Stimulated activated CD8-positive, alpha-beta memory T cell treated with anti-CD3 and anti-CD28 coated beads, Interleukin-12 subunit alpha, Interleukin-12 subunit beta, amount 100 ng/mL, for 24 hours (primary cell): ENCODE measurements around the gene KLC1.

Experiments used
- DNase-seq: peaks from one replicate; pipeline ENCODE4 v3.0.0-alpha.2; 2020; ENCODE audit errors: extremely low read depth

KLC1 gene

DNA sequence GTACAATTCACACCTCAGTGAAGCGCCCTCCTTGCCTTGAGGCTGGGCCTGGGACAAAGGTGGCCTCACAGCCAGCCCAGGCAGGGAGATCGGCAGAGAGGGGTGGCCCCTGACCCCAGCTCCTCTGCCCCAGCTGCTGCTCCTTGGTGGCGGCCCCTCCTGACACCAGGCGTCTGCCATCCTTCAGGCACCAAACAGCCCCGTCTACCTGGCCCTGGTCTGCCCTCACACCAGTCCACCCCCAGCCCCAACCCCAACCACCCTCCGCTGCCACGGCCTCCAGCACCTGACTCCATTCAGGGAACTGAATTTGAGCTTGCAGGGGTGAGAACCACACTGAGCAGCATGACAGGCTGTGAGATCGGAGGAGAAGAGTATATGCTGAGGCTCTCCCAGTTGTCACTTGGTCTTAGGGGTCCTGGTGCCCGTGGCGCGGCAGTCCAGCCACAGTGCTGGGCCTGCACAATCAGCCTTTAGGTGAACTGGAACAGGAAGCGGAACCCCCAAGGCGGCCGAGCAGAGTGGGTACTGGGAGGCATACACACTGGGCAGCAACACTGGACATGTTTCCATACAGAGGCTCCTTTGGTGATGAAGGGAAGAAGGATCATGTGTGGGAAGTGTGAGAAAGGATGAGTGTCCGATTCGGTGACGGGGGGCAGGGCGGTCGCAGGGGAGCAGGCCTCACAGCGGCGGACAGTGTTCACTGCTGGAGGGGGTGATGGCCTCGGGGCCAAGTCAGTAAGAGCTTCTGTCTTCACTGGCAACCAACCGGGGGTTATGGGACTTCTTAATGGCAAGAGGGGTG lies 105.3 kb downstream of the KLC1 start:
- no peak for DNase-seq

- no peak for DNase-seq
Observed at GRCh38 chr14:103735022-103735421, 106.0 kb downstream of the KLC1 start.

DNA sequence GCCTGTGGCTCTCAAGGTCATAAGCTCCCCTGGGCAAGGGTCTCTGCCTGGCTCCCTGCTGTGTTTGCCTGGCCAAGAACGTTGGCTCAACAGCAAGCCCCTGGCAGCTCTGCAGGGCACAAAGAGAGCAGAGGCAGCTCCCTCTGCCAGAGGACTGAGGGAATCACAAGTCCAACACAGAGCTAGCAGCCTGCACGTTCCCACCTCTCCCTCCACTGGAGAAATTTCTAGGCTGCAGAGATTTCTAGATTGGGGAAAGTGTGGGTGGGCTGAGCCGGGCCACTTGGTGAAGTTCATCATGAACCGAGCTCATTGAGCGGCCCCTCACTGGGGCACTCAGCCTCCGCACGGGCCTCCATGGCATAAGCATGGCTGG lies 106.4 kb downstream of the KLC1 start:
- DNase-seq, result no peak

- no peak for DNase-seq
Observed at GRCh38 chr14:103735815-103736545, 107.0 kb downstream of the KLC1 start.

GRCh38 chr14:103736546-103737431 lies 107.8 kb downstream of the KLC1 start:
- no peak for DNase-seq

- DNase-seq, result no peak
Observed at GRCh38 chr14:103737432-103738045, 108.5 kb downstream of the KLC1 start.

DNA sequence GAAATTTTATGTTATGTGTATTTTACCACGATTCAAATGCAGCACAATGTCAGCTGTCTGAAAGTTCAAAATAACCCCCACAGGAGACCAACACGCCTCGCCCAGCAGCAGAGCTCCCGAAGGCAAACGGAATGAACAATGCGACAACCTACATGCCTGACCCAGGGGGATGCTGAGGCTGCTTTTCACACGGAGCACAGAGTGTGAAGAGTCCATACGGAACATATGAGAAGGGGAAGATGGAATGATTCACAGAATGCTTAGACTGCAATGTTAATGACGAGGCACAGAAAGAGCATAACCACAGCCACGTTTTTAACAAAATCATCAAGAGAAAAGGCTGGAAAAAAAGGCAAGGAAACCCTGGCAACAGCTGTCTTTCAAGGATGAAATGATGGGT lies 109.2 kb downstream of the KLC1 start:
- no peak for DNase-seq

- DNase-seq, result no peak
Observed at GRCh38 chr14:103738701-103739451, 109.9 kb downstream of the KLC1 start.

DNA sequence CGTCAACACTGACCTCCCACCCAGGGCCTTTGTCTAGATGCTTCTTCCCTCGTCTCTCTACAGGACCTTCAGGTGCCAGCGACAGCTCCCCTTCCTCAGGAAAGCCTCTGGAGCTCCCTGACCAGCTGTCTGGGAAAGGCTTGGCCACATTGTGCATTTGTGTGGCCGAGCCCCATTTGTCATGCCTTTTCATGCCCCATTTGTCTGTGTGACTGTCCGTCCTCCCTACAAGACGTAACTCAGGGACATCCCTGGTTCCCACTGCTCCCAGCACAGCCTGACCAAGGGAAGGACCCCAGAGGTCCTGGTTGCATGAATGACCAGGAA lies 110.4 kb downstream of the KLC1 start:
- DNase-seq, result no peak

DNA sequence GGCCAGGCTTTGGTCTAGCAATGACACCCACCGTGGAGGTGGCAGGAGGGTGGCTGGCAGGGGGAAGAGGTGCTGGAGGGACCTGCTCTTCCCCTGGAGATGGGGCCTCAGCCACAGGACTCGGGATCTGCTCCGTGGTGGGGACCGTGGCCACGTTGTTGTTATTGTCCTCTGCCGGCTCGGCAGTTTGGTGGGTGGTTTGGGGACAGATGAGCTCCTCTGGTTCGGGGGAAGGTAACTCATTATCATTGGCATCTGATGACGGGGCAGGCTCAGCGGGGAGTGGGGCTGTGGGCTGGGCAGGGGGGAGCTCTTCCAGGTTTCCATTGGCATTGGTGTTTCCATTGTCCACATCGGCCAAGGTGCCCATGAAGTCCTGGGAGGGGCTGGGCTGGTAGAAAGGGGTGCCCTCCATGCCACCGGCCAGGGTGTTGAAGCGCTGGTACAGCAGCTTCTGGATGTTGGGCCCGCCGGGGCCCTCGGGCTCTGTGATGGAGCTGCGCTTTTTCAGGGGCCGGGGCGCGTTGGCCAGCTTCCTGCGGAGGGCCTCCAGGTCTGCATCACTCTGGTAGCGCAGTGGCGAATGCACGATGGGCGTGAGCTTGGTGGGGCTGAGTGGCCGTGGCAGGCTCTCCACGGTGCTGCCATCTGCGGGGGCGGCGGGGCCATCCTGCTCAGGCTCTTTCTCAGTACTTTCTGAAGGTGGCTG lies 110.9 kb downstream of the KLC1 start:
- no peak for DNase-seq

DNA sequence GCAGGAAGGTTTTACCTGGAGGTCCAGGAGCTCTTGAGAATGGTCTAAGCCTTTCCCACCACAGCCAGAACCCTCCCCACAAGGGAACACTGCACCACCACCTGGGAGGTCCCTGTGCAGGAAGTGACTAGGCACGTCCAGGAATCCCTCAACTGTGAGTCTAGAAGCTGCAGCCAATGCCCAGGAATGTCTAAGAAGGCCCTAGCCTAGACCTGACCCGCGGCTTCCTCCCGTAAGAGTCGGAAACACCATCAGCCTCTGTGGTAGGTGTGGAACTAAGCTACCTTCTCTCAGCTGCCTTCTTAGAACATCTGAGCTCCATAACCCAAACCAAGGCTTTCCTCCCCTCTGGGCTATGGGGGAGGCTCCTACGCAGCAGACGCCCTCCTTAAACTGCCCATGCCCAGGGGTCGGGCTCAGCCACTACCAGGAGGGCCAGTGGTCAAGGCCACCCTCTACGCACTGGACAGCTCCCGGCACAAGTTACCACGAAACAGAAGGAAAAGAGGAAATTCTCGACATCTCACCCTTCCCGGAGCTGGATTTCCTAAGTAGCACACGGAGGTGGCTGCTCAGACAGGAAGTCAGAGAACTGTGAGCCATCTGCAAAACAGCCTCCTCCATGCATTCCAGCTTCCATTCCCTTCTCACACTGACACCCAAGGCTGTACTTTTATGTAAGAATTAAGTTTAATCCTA lies 112.1 kb downstream of the KLC1 start:
- DNase-seq, result no peak

GRCh38 chr14:103741876-103742275 lies 112.9 kb downstream of the KLC1 start:
- DNase-seq, result no peak

DNA sequence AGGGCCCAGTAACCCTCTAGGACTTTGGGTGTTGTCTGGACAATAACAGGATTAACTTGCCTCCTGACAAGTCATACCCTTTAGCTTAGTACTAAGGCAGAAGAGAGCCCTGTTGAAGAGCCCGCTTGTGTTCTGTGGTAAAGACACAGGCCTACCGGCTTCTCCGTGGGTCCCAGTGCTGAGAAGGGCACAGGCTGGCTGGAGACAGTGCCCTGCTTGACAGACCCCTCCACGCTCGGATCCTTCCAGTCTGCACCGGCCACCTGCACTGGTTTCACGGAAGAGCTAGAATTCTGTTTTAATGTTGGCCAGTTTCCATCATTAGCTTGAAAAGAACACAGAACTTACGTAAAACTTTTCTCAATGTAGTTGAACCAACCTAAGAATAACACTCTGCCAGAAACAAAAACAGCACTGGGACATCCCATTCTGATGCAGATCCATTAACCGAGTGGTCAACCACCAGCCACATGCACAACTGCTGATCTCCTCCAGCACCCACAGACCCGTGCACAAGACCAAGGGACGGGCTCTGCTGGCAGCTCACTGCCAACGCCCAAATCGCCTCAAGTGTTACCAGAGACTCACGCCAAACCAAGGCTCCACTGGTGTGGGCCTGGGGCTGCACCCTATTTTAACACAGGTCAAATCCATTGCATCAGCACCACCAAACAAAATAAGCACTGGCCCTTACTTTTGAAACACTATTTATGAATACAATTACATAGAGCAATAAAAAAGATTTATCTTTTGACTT lies 113.7 kb downstream of the KLC1 start:
- no peak for DNase-seq

DNA sequence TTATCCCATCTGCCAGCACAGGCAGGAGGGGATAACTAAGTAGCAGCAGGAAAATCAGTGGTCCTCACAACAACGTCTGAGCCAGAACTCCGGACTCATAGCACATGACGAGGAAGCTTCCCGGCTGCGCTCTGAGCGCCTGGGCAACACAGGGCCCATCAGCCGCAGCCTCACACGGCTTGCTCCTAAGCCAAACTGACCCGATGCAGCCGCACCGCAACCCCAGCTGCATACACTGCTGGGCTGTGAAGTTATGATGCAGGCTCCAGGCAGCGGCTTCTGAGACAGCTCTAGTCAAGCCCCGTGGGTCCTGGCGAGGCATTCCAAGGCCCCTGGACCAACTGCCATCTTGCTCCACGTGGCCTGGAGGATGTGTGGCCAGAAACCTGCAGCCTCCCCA lies 114.7 kb downstream of the KLC1 start:
- DNase-seq, result no peak

DNA sequence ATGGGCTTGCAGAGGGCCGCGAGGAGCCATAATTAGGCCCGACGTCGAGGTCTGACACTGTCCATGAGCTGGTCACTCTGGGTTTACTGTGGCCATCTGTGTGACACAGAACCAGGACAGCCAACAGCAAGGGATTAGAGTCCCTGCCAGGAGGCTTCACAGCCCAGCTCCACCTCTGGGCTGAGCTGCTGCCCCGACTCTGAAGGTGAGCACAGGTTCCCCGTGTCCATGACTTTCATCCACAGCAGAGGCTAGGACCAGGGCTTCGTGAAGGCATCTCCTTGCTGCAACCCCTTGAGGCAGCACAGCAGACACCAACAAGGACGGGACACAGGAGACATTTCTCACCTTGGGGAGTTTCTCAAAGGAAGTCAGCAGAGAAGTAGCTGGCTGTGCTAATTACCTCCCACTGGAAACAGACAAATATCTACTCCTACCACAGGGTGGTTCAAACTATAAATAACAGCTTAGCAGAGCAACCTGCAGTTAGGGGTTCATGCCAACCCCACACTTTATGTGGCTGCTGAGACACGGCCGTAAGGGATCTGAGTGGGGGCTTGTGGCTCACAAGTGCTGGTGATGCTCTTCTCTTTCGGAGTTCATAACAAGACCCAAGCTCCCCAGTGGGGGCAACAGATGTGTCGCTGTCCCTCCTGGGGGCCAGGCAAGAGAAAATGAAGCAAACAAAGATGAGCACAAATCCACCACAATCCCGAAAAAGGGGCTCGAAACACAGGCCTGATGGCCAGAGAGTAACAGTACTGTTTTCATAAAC lies 115.8 kb downstream of the KLC1 start:
- DNase-seq, result no peak

DNA sequence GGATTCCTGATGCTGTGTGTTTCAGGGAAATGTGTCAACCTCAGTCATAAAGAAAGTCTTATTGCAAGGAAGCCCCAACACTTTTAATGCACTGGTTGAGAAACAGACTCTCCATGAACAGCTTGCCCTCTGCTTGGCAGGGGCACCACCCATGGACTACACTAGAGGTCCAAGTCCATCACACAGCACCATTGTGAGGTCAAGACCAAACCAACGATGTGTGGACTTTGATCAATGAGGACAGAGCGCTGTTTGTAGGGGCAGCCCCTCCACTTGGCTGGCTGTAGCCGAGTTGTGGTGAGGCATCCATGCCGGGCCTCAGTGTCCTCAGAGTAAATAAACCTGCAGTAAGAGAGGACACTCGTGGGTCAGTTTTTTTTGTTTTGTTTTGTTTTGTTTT lies 116.4 kb downstream of the KLC1 start:
- no peak for DNase-seq

DNA sequence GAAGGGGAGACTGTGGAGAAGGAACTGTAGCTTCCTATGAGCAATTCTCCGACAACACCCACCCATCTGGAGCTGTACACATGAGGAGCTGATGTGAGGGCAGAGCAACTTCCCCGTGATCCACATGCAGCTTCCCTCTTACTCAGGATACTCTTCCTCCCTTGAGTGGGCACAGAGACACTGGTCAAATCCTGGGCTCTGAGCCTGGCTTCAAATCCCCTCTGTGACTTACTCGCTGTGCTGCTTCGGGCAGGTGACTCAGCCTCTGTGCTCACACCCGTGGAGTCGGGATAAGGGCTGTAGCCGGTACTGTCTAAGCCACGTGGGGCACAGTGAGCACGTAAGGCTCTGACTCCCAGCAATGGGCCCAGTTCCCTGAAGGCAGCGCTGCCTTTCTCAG lies 117.7 kb downstream of the KLC1 start:
- DNase-seq, result no peak

DNA sequence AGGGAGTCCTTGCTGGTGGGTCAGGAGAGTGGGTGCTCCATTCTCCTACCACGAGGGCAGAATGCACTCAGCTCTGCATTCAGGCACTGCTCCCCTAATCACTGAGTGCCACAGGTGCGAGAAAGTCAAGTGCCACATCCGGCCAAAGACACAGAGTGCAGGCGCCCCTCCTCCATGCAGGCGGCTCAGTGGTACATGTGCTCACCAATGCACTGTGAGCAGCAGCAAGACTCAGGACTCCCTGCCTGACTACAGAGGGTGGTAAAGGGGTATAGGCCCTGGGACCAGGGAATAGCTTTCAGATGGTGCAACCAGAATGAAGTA lies 119.5 kb downstream of the KLC1 start:
- DNase-seq, result peak; percentile 16

GRCh38 chr14:103749452-103749851 lies 120.4 kb downstream of the KLC1 start:
- no peak for DNase-seq
